NCI-H1048 (cell line): ENCODE measurements around the gene CHFR.
A peak's percentile ranks its signal among the peaks of the same experiment; 100 is the strongest.
"Not testable (repeated sequence)": the region's sequence is repeated elsewhere in the genome, so short reads cannot be mapped to it uniquely, and the experiment has no call there.

Source experiments
- DNase-seq: peaks from one replicate; lab custom pipeline; 2025; lab: John Stamatoyannopoulos, UW

CHFR gene

DNA sequence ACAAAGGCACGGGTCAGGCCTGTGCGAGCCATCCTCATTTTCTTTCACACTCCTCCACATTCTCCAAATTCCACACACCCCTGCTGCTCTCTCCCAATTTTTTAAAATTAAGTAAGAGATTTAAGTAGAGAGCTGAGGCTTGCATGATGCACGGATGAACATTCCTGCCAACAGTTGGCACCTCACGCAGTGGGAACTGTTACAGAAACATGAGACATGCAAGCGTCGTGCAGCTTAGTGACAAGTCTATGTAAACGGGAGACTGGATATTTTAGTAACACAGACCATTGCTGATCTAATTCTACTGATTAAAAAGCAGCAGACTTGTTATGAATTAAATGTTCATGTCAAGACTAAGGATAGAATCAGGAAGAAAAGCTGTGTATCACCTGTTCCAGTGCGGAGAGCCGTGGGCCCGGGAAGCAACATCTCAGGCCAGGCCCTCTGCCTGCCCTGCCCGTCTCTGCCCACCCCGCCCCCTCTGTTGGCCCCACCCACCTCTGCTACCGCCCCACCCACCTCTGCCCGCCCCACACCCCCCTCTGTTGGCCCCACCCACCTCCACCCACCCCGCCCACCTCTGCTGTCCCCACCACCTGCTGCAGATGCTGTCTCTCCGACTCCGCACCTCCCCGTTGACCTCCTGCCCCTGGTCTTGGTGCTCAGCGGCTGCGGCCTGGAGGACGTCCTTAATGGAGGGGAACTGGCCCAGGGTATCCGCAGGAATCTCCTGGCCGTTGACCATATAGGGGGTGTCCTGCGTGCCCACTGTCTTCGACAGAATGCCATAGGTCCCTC lies 79.9 kb downstream of the CHFR start:
- DNase-seq: no peak

- DNase-seq: no peak
Measured at GRCh38 chr12:132806857-132807256, 80.5 kb downstream of the CHFR start.

GRCh38 chr12:132804426-132804861 lies 83.0 kb downstream of the CHFR start:
- DNase-seq: peak; percentile 55

DNA sequence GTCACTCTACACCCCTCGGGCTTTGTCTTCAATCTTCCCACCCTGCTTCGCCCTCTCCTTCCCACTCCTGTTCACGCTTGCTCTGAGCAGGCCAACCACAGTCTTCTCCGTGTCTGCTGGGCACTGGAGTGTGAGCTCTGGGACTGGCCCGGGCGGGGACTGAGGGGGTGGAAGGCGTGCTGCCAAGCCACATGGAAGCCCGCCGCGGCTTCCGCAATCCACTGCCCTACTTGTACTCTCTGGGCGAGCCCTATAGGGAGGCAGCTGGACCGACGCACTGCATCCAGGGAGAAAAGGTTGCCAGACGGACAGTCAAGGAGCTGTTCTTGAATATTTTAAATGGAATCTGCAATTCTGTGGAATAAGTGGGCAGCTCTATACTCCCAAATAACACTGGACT lies 83.5 kb downstream of the CHFR start:
- no peak for DNase-seq

DNA sequence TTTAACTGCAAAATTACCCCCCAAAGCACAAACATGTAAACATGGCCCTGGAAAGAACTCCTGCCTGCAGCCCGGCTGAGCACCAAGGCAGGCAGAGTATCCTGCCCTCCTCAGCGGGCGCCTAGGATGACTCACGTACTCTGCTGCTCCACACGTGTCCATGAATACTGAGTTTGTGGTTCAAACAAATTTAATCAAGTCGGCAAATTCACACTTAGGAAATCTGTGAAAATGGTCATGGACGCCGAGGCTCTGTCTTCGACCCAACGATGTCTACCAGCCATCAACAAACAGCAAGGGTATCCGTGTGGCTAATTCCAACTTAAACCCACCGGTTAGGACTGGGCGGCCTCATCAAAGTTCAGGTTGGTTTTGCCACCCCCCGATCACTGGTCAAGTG lies 84.3 kb downstream of the CHFR start:
- DNase-seq: no peak

DNA sequence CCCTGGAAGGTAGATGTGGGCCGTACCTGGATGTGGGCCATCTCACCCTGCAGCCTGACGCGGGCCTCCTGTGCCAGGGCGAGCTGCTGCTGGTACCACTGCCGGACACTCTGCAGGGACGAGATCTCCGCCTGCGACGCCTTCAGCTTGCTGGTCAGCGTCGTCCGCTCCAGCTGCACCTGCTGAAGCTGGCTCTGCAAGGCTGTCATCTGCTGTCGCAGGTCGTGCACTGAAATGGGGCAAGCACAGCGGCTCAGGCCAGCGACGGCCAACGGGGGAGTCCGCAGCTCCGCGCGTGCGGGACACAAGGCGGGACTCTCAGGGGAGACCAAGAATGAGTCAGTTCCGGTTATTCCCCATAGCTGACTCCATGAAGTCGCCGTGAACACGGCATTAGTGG lies 85.7 kb downstream of the CHFR start:
- DNase-seq: no peak

GRCh38 chr12:132798836-132799235 lies 88.6 kb downstream of the CHFR start:
- no peak for DNase-seq

- no peak for DNase-seq
Measured at GRCh38 chr12:132797820-132798570, 89.4 kb downstream of the CHFR start.

- no peak for DNase-seq
Measured at GRCh38 chr12:132795847-132796246, 91.6 kb downstream of the CHFR start.

- DNase-seq: not testable (repeated sequence)
Measured at GRCh38 chr12:132791940-132792339, 95.5 kb downstream of the CHFR start.

DNA sequence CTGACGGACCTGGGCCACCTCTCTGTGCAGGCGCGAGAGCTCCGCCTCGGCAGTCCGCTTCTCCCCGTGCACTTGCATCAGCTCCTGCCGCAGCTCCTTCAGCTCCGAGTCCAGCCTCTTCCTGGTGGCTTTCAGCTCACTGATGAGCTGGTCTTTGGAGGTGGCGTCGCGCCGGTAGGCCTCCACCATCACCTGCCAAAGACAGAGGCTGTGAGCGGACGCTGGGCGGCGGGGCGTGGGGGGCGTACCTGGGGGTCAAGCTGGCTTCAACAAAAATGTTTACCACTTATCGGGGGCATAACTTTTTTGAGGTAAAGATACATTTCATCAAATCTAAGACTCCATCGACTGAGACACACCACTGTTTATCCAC lies 98.3 kb downstream of the CHFR start:
- no peak for DNase-seq

- no peak for DNase-seq
Measured at GRCh38 chr12:132788375-132789098, 98.9 kb downstream of the CHFR start.

GRCh38 chr12:132787877-132788276 lies 99.5 kb downstream of the CHFR start:
- DNase-seq: no peak

GRCh38 chr12:132786192-132786591 lies 101.2 kb downstream of the CHFR start:
- DNase-seq: no peak

DNA sequence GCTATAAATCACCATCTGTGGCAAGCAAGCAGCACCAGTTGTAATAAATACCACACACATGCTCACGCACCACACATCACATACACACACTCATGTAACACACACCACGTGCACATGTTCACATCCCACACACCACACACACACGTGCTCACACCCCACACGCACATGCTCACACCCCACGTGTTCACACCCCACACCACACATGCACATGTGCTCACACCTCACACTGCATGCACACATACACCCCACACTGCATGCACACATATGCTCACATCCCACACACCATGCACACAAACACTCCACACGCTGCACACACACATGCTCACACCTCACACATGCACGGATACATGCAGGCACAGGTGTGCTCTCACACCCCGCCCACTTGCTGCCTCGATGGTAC lies 102.8 kb downstream of the CHFR start:
- DNase-seq: no peak

GRCh38 chr12:132783917-132784531 lies 103.4 kb downstream of the CHFR start:
- DNase-seq: no peak
